ENCODE measurements around the gene SDHB. TPM values are rescaled to one million over a fixed set of nuclear protein-coding genes. Genes with fewer than 3 reads are reported as not detected.
"Not testable (repeated sequence)": the region's sequence is repeated elsewhere in the genome, so short reads cannot be mapped to it uniquely, and the experiment has no call there.

The SDHB gene
- total RNA-seq, 1 experiment from 2014 or later, result 145 TPM

DNA sequence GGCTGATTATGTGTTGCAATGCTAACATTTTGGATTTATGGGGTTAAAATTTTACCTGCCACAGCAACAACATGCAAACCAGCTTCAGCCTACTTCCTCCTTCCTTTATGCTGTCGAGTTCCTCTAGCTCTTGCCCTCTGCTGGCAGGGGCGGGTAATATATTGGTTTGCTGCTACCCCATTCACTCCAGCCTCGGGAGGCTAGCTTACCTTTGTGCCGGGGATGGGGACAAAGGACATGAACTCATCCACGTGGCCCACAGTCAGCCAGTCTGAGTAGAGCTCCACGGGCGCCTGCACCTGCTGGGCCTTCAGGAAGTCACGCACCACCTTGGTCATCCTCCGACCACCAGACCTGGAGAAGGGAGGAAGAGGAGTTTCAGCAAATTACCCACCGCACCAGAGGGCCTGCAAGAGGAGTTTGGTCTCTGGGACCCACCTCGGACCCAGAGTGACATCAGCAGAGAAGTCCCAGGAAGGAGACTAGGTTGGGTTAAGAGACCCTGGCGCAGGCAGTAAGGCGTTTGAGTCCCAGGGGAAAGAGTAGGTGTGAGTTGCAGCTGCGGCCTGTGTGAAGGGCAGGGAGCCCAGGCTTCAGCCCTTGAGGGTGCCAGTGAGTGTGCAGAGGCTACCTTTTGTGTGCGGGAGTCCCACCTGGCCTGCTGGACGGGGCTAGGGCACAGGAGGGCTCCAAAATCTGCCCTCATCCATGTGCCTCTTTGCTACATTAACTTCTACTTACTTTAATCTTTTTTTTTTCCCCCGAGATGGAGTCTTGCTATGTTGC is 21.8 kb upstream of the SDHB start:
- DNase-seq (ENCODE audit: low spot score), result peak; percentile 19

- DNase-seq (ENCODE audit: low spot score), result no peak
Observed at GRCh38 chr1:17071794-17072193, 18.0 kb upstream of the SDHB start.

GRCh38 chr1:17070163-17070525 is 16.3 kb upstream of the SDHB start:
- no peak for DNase-seq (ENCODE audit: low spot score)

GRCh38 chr1:17069452-17070162 is 15.8 kb upstream of the SDHB start:
- no peak for DNase-seq (ENCODE audit: low spot score)

DNA sequence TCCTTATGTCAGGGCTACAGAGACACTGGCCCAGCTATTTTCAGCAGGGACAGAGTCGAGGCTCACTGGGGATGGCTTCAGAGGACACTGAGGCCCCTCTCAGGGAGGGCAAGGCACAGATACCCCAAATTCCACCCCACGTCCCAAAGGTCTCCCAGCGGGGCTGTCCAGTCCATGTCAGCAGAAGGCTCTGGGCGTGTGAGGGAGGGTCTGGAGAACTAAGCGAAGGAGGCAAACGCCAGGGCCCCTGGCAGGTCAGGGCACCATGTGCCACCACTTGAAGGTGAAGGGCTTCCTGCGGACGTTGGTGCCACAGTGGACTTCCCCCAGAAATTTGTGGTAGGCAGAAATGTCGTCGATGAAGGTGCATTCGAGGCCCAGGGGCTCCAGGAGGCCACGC is 15.0 kb upstream of the SDHB start:
- no peak for DNase-seq (ENCODE audit: low spot score)

- DNase-seq (ENCODE audit: low spot score), result no peak
Observed at GRCh38 chr1:17067465-17068240, 13.8 kb upstream of the SDHB start.

GRCh38 chr1:17067069-17067426 is 13.2 kb upstream of the SDHB start:
- DNase-seq (ENCODE audit: low spot score), result no peak

DNA sequence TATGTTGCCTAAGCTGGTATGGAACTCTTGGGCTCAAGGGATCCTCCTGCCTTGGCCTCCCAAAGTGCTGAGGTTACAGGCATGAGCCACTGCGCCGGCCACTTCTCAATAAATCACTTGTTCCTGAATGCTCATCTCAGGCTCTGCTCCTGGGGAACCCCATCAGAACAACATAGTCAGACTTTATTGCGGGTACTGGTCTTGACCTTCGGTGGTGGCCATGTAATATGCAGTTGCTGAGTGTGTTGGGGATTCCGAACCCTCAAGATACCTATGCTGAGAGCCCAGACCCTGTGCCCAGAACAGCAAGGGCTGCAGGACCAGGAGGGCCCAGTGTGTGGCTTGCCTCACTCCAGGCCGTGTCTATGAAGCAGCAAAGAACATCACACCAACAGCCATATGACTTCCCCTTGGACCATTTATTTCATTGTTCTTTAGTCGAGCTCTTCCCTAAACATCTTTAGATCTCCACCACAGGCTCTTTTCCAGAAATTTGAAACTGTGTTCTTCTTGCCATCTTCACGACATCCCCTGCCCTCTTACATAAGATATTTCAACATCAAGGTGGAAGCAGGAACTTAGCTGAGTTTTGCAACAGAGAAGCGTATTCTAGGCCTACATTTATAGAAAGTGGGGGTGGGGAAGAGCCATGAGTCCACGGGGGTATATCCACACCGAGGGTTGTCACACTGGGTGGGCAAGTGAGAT is 12.7 kb upstream of the SDHB start:
- DNase-seq (ENCODE audit: low spot score), result no peak

- DNase-seq (ENCODE audit: low spot score), result no peak
Observed at GRCh38 chr1:17065666-17066065, 11.8 kb upstream of the SDHB start.

GRCh38 chr1:17062751-17063150 is 8.9 kb upstream of the SDHB start:
- DNase-seq (ENCODE audit: low spot score), result not testable (repeated sequence)

- no peak for DNase-seq (ENCODE audit: low spot score)
Observed at GRCh38 chr1:17061892-17062291, 8.1 kb upstream of the SDHB start.

- DNase-seq (ENCODE audit: low spot score), result no peak
Observed at GRCh38 chr1:17061486-17061885, 7.7 kb upstream of the SDHB start.

- no peak for DNase-seq (ENCODE audit: low spot score)
Observed at GRCh38 chr1:17060306-17060749, 6.5 kb upstream of the SDHB start.

DNA sequence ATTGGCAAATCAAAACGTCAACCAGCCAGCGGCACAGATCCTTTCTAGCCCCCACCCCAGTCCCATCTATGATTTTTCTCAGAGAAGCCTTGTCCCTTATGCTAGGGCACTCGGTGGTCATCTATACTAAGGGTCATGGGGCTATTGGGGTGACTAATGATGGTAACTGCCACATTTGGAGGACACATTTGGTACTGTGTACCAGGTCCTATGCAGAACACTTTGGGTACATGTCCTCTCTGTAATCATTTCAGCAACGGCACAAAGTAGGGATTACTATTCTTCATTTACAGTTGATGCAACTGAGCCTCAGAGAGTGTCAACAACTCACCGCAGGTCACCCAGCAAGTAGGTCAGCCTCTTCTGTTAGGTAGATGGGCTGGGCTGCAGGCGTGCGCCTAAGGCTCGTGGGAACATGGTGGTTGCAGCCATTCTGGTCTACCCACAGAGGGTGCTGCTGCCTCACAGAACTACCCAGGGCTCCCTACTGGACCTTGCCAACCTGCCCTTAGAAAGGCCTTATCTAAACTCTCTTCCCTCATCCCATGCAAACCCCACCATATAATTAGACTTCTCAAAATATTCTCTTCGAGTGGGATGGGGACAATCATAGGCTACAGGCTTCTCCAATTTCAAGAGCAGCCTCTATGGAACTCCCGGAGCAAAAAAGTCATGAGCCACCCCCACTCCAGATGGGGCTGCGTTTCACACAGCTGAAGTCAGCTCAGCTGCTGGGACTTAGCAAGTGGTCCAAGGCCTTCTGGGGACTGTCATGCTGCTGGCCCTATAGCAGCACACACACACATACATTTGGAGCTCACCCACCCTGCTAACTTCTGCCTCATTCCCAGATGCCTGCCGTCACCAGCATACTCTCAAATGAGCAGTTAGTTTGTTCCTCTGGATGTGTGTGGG is 5.8 kb upstream of the SDHB start:
- DNase-seq (ENCODE audit: low spot score), result peak; percentile 81

- no peak for DNase-seq (ENCODE audit: low spot score)
Observed at GRCh38 chr1:17056551-17056950, 2.7 kb upstream of the SDHB start.

DNA sequence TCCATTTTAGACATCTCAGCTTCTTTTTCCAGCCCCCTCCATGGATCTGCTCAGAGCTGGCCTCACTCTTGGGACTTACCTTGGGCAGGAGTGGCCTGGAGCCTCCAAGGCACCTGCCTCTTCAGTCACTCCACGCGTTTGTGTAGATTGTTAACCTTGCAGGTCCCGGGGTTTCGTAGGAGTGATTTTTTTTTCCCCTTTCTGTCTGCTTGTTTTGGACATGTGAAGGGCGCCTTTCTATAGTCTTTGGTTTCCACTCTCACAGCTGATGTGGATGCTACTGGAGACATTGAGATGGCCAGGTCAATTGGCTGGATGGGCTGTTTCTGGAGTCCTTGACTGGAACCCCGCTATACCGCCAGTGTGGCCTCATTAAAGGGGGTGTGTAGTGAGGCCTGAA is 2.0 kb upstream of the SDHB start:
- no peak for DNase-seq (ENCODE audit: low spot score)

GRCh38 chr1:17053086-17053684 is 647 bp downstream of the SDHB start:
- DNase-seq (ENCODE audit: low spot score), result no peak

DNA sequence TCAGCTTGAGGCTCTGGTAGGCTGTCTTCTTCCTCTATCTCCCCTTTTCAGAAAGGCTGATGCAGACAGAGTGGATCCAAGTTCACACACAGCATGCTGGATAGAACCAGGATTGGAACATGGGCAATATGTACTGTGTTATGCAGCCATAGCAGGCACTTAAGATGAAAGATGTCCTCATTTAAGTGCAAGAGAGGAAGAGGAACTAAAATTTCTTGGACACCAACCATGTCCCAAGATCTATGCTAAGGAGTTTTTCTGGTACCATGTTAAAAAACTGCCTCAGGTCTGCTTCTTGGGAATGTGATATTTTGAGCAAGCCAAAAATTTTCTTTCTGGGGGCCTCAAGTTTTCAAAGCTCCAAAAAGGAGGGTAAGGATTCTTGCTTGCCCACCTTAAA is 1.2 kb downstream of the SDHB start:
- no peak for DNase-seq (ENCODE audit: low spot score)

- DNase-seq (ENCODE audit: low spot score), result no peak
Observed at GRCh38 chr1:17052038-17052437, 1.8 kb downstream of the SDHB start.

DNA sequence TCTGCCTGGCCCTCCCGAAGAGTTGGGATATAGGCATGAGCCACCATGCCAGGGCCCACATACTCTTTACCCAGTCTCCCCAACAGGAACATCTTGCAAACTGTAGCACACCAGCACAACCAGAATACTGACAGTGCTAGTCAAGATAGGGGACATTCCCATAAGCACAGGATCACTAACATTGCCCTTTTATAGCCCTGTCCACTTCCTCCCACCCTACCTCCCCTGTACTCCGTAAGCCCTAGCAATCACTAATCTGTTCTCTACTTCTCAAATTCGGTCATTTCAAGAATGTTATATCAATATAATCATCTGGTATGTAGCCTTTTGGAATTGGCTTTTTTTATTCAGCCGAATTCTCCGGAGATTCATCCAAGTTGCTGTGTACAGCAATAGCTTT is 5.9 kb downstream of the SDHB start:
- no peak for DNase-seq (ENCODE audit: low spot score)

GRCh38 chr1:17046334-17046657 is 7.5 kb downstream of the SDHB start:
- DNase-seq (ENCODE audit: low spot score), result no peak

Data from HT-29 (cell line).